ENCODE results near the gene CARD11.
"Not testable (repeated sequence)": the region's sequence is repeated elsewhere in the genome, so short reads cannot be mapped to it uniquely, and the experiment has no call there.

Gene CARD11

GRCh38 chr7:2923291-2923781, 120.3 kb downstream of the CARD11 start:
- no peak for DNase-seq

DNA sequence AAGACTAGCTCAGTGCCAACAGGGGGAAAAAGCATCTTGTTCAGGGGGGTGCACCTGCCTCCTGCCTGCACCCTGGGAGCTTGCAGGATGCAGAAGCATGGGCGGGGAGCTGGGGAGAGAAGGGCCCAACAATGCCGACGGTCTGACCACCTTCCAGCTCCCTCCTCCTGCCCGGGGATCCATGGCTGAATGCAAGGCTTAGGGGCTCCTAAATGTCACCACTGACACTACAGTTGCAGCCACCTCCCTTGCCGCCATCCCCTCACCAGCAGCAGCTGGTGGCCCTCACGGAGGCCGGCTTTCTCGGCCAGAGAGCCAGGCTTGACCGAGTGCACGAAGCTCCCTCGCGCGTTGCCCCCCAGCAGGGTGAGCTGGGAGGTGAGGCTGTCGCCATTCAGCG, 120.8 kb downstream of the CARD11 start:
- DNase-seq, result no peak

- no peak for DNase-seq
These were observed 121.3 kb downstream of the CARD11 start for GRCh38 chr7:2922348-2922691.

- DNase-seq, result no peak
These were observed 121.9 kb downstream of the CARD11 start for GRCh38 chr7:2921653-2922347.

GRCh38 chr7:2920956-2921652, 122.6 kb downstream of the CARD11 start:
- DNase-seq, result no peak

- DNase-seq, result not testable (repeated sequence)
These were observed 123.2 kb downstream of the CARD11 start for GRCh38 chr7:2920480-2920879.

DNA sequence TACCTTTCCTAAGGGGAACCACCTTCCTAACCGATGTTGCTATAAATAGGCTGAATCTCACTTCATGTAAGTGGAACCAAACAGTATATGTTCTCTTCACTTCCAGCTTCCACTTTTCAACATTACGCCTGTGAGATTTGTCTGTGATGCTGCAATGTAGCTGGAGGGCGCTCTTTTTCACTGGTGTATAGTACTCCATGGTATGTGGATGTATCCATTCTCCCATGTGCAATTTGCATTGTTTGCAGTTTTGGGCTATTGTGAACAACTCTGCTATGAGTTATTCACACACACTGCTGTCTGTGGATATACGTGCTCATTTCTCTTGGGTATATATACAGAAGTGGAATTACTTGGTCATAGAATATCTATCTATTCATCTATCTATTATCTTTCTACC, 123.6 kb downstream of the CARD11 start:
- no peak for DNase-seq

DNA sequence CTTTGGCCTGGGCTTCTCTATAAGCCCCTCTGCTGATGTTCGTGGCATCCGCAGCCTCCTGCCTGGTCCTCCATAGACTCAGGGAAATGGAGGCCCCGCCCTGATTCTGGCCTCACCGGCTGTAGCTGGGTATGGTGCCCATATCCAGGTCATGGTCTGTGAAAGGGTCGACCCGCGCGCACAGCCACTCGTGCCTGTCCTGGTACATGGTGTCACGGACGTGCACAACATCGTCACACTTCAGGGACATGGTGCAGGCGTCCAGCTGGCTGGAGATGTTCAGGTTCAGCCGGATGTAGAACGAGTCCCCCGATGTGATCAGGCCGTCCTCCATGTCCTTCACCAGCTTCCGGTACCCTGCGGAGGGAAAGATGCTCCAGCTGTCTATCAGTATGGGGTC, 124.4 kb downstream of the CARD11 start:
- DNase-seq, result no peak

DNA sequence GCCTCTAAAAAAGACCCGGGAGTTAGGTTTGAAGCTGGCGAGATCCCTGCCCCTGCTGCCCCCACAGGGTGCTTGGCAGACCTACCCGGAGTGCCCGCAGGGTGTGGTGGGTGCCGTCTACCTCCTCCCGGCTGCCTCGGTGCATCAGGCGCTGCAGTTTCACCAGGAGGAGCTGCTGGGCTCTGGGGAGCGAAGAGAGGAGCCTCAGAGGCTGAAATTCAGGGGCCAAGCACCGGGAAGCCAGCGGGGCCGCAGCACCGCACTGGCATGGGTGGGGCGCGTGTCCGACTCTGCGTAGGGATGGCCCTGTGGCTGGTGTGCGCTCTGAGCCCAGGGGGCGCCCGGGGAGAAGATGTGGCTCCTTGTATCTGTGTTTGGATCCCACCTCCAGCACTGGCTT, 125.3 kb downstream of the CARD11 start:
- no peak for DNase-seq

- DNase-seq, result no peak
These were observed 128.6 kb downstream of the CARD11 start for GRCh38 chr7:2915023-2915422.

GRCh38 chr7:2913760-2914387, 129.8 kb downstream of the CARD11 start:
- no peak for DNase-seq

GRCh38 chr7:2912684-2913439, 130.8 kb downstream of the CARD11 start:
- DNase-seq, result no peak

DNA sequence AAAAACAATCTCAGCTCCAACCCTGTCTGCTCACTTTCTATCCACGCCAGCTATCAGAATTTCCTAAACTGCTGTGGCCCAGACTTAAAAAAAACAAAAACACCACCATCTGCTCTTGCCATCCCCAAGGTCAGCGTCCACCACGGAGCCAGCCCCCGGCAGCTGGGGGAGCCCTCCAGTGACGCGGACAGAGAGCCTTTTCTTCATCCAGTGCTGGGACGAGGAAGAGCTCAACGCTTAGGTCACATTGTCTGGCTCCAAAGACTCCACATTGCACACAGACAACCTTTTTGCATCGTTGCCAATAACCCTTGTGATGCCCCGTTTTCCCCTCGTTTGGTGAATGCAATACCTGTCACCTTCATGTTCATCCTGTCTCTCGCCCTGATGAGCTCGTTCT, 132.2 kb downstream of the CARD11 start:
- DNase-seq, result no peak

GRCh38 chr7:2909471-2910039, 134.1 kb downstream of the CARD11 start:
- no peak for DNase-seq

GRCh38 chr7:2909043-2909442, 134.6 kb downstream of the CARD11 start:
- DNase-seq, result no peak

- DNase-seq, result no peak
These were observed 135.5 kb downstream of the CARD11 start for GRCh38 chr7:2908103-2908683.

- no peak for DNase-seq
These were observed 137.3 kb downstream of the CARD11 start for GRCh38 chr7:2906197-2906931.

- no peak for DNase-seq
These were observed 138.2 kb downstream of the CARD11 start for GRCh38 chr7:2905500-2905899.

DNA sequence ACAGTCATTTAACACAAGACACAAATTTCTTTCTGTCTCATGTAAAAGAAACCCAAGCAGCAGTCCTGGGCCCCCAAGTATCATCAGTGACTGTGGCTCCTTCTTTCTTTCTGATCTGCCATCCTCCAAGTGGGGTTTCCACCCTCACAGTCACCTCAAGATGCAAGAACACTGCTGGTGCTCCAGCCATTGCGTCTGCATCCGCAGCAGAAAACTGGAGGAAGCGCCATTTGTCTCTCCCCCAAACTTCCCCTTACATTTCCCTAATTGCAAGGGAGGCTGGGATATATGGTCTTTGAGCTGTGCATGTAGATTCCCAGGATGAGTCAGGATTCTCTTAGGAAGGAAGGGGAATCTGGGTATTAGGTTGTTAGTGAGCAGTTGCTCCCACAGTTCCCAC, 138.6 kb downstream of the CARD11 start:
- DNase-seq, result no peak

DNA sequence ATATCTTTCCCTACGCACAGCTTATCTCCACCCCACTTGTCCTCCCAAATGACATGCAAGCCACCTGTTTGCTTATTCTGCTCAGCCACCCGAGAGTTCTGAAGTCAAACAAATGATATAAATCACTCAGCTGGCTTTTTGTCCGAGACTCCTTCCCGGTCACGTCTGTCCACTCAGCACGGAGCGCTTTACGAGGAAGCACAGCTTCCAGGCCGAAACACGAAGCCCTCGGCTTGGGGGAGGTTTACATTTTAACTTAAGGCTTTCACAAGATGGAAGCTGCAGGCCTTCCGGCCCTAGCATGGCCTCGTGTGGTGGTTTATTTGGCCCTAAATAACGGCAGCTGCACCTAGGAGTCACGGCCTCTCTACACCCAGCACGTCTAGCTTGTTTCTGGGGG, 139.5 kb downstream of the CARD11 start:
- DNase-seq, result no peak

GRCh38 chr7:2903682-2904162, 139.9 kb downstream of the CARD11 start:
- no peak for DNase-seq

DNA sequence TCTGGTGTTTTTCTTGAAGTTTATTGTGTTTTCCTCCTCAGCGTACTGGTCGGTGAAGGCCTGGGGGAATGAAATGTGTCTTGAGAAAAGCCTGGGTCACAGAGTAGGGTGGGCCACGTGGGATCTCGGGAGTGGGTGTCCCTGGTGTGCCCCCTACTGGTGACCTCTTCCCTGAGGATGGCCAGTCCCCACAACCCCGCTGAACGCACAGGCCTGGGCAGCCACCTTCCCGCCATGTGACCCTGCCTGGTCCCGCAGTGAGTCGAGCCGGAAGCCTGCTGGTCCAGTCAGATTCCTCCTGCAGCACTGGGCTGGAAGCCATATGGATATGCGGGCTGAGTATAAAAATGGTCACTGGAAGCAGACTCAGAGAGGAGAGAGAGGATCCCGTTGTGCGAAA, 146.6 kb downstream of the CARD11 start:
- DNase-seq, result no peak
